Stomach (tissue), 4 donors: Measurements from ENCODE around the gene VEPH1.

Experiments used
- POLR2A ChIP-seq, 4 donors: fragments of 450-650 bp; IDR thresholded peaks; one replicate each; pipeline ENCODE4 v1.6.1; 2016; ENCODE audit warnings: antibody characterized with exemption in 4 of 4, control low read depth in 2 of 4, mild to moderate bottlenecking in 1 of 4, moderate library complexity in 1 of 4
- POLR2AphosphoS5 ChIP-seq, 3 donors: sonication (generic); formaldehyde crosslinking; IDR thresholded peaks; one replicate each; pipeline ENCODE4 v1.6.1; 2016; ENCODE audit warnings: antibody characterized with exemption in 3 of 3
- TF ChIP-seq, protein P1 (sequence below), 7 experiments: fragments of 450-650 bp in 4 of 7; fragments of 200-600 bp in 3 of 7; sonication (generic) in 3 of 7; IDR thresholded peaks; one replicate each; pipeline ENCODE4 v1.5.1; 2016 to 2019; ENCODE audit warnings: antibody characterized with exemption in 7 of 7, control low read depth in 2 of 7, mild to moderate bottlenecking in 1 of 7

DNA sequence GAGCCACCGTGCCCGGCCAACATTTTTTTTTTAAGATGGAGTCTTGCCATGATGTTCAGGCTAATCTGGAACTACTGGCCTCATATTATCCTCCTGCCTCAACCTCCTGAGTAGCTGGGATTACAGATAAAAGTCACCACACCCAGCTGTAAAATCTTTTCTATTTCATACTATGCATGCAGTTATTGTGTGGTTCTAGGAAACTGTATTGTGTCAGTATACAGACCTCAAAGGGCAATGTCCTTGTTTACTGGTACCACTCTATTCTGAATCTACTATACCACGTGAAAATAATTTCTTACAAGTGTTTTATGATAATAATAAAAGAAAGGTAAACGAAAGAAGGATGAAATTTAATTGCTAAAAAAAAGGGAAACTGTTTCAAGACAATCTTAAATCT, 190.0 kb downstream of the VEPH1 start:
- TF ChIP-seq, protein P1, sequence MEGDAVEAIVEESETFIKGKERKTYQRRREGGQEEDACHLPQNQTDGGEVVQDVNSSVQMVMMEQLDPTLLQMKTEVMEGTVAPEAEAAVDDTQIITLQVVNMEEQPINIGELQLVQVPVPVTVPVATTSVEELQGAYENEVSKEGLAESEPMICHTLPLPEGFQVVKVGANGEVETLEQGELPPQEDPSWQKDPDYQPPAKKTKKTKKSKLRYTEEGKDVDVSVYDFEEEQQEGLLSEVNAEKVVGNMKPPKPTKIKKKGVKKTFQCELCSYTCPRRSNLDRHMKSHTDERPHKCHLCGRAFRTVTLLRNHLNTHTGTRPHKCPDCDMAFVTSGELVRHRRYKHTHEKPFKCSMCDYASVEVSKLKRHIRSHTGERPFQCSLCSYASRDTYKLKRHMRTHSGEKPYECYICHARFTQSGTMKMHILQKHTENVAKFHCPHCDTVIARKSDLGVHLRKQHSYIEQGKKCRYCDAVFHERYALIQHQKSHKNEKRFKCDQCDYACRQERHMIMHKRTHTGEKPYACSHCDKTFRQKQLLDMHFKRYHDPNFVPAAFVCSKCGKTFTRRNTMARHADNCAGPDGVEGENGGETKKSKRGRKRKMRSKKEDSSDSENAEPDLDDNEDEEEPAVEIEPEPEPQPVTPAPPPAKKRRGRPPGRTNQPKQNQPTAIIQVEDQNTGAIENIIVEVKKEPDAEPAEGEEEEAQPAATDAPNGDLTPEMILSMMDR (IDR thresholded peaks at IDR 0.05) = no peak
- TF ChIP-seq POLR2A (IDR thresholded peaks at IDR 0.05) = no peak
- no peak for TF ChIP-seq POLR2AphosphoS5 (IDR thresholded peaks at IDR 0.05)
